Stimulated activated CD8-positive, alpha-beta memory T cell treated with anti-CD3 and anti-CD28 coated beads, Interleukin-12 subunit alpha, Interleukin-12 subunit beta, amount 100 ng/mL, for 1 hour (primary cell): ENCODE measurements around the gene DNAH6.
"Not testable (repeated sequence)": the region's sequence is repeated elsewhere in the genome, so short reads cannot be mapped to it uniquely, and the experiment has no call there.

Experiments used
- DNase-seq: peaks from one replicate; pipeline ENCODE4 v3.0.0-alpha.2; 2020; ENCODE audit warnings: low read depth

DNAH6 gene, protein sequence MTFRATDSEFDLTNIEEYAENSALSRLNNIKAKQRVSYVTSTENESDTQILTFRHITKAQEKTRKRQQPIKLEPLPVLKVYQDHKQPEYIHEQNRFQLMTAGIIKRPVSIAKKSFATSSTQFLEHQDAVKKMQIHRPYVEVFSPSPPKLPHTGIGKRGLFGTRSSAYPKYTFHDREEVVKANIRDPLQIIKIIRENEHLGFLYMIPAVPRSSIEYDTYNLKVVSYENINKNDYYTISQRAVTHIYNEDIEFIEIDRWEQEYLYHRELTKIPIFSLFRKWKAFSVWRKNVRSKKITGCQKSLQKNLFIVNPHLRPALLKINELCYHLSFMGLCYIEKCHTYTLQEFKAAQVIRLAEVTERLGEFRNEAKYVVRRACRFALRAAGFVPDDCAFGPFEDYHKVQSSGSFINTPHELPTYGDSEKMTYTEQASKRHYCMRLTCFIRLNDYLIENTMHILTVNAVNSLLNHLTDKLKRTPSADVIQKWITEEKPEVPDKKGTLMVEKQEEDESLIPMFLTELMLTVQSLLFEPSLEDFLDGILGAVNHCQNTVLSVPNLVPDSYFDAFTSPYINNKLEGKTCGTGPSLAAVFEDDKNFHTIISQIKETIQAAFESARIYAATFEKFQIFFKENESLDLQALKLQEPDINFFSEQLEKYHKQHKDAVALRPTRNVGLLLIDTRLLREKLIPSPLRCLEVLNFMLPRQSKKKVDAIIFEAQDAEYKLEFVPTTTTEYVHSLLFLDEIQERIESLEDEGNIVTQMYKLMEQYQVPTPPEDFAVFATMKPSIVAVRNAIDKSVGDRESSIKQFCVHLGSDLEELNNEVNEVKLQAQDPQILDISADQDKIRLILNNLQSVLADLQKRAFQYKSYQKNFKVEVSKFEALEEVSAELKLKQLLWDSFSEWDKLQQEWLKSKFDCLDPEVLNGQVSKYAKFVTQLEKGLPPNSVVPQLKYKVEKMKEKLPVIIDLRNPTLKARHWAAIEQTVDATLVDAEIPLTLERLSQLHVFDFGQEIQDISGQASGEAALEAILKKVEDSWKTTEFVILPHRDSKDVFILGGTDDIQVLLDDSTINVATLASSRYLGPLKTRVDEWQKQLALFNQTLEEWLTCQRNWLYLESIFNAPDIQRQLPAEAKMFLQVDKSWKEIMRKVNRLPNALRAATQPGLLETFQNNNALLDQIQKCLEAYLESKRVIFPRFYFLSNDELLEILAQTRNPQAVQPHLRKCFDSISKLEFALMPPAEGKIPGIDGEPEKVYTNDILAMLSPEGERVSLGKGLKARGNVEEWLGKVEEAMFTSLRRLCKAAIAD (N-terminal part only)

DNA sequence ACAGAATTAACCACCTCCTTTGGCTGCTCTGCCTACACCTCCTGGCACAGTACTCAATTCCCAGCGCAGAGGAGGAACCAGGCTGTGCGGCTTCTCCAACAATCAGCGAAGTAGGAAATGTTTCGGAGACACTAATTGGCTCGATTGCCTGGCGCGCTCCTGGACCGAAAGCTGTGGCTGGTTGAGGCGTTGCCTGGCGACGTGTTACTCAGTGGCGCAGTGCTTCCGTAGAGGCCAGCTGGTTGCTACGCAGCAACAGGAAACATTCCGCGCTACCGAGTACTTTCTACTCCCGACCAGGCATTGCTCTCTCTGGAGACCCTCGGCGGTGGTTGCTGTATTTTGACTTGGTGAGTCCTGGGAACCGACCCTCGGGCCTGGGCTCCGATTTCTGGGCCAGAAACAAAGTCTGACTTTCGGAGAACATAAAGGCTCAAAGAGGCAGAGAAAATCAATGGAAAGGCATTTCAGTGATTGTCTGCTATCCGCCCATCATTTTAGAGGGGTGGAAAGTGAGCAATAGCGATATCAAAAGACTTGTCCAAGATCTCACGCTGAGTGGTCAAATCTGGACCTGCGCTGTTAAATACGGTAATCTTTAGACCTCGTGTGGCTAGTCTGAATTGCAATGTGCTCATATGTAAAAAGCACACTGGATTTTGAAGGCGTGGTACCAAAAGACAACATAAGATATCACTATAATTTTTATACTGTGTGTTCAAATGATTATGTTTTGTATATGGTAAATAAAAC is at the start of gene DNAH6:
Gene DNAH6, plus strand, starts transcription at position 265 of the 753 bp plus-strand sequence. CDS start 1,329 bp downstream, outside the sequence.
- peak; percentile 75 for DNase-seq

DNA sequence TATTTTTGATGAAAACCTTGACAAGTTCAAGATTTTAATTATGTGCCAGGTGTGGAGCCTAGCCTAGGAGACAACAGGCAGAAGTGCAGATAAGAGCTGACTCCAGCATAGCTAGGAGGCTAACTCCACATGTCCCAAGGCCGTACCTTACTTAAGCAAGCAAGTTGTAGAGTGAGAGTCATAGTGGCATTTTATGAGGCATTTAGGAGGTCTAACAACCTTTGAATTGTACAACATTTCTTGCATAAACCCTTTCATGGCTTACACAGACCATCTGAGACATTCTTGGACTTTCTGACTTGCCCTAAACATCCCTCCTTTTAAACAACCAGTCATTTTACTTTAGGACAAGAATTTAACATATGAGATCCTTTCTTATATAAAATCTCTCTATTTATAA is 48.9 kb upstream of the DNAH6 start:
- no peak for DNase-seq

DNA sequence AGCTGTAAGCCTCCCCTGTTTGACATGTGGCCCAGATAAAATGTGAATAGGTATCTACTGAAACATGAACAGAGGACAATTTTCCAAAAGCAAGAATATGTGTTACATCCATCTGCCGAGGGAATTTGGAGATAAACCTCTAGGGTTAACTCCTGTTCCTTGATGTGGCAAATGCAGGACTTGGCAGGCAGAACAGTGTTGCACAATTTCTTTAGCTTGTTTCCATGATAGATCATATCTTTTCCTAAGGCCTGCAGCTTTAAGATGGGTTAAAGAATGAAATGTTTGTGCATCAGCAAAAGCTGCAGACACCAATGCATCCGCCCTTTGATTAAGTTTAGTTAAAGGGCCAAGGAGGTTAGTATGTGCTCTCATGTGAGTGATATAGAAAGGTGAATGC is 43.9 kb upstream of the DNAH6 start:
- DNase-seq = not testable (repeated sequence)

DNA sequence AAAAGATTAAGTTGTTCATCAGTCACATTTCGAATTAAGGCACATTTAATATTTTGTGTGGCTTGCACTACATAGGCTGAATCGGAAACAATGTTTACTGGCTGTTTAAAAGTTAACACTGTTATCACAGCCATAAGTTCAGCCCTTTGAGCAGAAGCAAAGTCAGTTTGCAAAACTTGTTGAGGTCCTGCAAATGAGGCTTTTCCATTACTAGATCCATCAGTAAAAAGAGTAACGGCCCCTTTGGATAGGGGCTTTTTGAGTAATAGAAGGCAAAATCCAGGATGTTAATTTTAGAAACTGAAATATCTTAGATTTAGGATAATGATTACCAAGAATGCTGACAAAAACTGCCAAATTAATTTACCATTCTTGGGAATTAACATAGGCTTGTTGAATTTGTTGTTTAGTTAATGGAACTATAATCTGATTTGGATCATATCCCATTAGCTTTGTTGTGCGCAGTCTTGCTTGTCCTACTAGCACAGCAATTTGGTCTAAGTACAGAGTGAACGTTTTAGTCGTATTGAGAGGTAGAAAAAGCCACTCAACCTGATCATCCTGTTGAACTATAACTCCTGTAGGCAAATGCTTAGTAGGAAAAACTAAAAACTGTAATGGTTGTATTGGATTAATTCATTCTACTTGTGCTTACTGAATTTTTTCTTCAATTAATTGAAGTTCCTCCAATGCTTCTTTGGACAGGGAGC is 43.3 kb upstream of the DNAH6 start:
- DNase-seq = no peak

DNA sequence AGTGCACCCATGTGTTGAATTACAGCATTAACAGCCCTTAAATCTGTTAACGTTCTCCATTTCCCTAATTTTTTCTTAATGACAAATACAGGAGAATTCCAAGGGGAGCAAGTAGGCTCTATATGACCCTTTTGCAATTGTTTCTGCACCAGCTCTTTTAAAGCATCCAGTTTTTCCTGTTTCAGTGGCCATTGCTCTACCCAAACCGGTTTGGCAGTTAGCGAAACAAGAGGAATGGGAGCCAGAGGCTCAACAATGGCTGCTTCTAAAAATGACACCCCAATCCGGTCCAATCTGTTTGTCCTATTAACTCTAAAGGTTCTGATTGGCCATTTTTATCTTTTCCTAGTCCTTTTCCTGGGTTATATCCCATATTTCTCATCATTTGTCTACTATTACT is 42.1 kb upstream of the DNAH6 start:
- DNase-seq = no peak

DNA sequence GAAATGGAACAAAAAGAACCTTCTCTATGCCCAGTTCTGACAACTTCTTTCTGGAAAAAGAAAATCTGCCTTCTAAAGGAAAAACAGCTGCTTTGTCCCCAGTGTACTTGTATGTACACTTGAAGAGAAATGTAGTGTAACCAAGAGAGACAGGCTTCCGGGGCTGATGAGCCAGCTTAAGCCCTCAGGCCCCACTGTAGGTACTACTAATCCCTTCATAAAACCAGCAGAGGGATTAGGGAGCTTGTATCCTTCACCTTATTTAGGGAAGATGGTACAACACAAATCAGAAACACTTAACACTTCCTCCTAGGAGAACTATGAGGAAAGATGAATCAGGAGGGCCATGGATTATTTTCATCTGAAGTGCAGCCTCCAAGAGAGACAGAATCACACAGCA is 38.4 kb upstream of the DNAH6 start:
- DNase-seq = no peak

DNA sequence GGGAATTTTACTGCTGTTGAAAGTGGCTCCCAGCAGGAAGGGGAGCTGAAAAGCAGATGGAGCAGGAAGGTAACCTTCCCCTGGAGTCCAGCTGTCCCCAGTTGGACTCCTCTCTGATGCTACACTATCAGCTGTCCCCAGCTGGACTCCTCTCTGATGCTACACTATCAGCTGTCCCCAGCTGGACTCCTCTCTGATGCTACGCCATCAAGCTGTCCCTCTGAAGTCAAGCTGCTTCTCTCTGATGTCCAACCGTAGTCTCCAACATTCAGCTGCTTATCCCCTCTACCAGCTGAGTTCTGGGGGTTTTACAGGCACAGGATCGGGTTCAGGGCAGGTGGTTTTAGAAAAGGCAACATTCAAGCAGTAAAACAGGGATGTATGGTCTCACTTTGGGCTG is 37.4 kb upstream of the DNAH6 start:
- DNase-seq = no peak

DNA sequence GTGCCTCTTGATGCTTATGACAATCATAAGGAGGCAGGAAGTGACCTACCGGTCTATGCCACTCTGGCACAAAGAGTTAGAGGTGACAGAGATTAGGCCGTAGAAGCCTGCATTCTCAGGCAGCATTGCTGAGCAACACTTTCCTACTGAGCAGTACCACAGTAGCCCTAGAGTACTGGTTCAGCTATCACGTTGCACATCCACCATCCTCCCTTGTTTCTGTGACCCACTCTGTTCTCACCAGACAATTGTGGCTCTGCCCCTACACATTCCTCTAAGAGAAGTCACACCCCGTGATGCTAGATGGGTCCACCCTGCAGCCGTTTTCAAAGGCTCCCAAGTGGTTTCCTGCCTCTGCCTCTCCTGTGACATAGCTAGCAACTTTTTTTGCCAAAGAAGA is 34.6 kb upstream of the DNAH6 start:
- no peak for DNase-seq

DNA sequence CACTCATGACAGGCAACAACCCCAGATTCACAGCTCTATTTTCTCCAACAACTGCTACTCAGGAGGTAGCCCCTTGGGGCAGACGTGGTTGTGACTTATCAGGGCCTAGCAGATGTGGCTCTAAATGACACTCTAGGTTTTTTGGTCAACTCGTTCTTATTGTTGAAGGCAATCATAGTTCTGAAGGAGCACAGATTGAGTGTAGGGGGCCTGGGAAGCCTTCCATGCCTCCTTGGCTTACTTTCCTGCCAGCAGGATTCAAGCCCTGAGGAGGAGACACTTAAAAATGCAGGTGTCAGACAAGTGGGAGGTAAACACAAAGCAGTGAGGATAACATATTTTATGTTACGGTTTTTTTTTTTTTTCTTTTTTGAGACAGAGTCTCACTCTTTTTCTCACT is 33.7 kb upstream of the DNAH6 start:
- DNase-seq = no peak

DNA sequence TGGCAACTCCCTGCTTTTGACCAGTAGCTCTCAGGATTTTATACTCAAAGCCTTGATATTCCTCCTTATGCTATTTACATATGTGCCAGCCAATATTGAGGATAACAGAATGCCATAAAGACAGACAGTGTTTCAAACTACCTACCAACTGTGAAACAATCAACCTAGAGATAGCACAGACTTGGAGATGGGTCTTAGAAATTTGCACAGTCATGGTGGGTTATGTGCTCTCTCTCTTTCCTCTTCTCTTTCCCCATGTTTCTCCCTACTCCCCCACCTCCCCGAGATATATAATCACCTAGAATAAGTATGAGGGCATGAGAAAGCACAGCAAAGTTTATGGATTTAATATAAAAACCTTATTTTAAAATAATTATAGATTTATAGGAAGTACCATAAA is 33.0 kb upstream of the DNAH6 start:
- no peak for DNase-seq

DNA sequence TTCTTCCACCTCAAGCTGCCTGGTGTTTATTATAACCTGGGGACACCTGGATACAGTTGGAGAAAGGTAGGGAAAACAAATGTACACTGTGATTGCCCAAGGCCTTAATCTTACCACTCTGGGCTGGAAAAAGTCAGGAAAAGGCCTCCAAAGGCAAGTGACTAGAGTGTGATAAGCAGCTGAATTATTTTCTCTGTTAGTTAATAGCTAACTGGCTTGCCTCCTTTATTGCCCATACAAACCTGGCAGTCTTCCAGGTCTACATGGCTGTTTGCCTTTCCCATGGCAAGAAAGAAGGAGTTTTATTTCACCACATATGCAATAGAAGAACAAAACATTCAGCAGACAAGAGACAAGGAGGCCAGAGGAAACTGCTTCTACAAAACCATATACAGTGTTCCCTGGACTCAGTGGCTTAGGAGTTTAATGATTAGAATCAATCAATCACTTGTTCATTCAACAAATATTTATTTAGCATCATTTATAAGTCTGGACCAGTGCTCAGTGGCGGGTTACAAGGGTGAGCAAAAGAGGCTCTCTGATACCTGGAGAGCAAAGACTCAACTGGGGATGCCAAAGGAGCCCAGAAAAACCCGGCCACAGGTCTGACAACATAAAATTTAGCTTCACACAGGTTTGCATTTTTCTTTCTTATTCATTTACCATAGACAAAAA is 29.7 kb upstream of the DNAH6 start:
- DNase-seq = no peak

DNA sequence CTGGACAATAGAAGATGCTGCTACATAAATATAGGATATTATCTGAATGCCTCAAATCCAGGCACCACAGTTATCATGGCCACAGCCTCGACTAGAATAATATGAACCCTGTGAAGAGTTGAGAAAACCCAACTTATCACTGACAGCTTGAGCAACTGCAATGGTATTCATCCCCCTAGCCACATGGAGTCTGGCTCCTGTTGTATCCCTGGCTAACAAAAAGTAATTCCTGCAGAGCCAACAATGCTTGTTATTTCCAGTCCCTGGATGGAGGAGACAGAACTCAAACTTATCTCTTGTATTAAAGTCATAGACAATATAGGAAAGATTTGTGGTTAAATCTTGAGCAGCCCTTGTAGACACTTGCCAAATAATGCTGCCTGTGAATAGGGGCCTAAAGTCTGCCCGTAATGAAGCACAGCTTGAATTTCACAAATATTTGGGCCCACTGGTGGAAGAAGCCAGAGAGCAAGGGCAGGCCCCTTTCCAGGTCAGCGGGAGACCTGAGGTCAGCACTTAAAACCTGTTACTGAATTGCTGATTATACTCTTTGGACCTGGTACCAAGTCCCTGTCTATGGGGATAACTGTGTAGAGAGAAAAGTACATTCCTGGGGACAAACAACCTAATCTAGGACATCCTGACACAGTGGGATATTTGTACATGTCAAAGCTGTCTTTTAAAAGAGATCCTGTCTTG is 28.9 kb upstream of the DNAH6 start:
- no peak for DNase-seq

DNA sequence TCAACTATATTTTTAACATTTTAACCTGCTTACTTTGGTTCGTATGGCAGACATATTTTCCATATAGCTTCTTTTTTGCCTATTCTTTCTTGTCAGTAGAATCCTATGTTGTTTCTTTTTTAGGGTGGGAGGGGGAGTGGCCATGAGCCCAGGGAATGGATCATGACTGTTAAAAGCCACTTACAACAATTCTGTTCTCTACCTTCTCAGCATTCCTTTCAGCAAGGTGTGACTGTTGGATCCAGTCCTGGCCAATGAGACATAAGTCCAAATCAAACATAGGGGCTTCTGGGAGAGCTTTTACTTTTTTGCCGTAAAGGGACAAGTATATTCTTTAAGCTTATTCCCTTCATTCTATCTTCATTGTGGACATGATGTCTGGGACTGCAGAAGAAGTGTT is 25.0 kb upstream of the DNAH6 start:
- DNase-seq = no peak

DNA sequence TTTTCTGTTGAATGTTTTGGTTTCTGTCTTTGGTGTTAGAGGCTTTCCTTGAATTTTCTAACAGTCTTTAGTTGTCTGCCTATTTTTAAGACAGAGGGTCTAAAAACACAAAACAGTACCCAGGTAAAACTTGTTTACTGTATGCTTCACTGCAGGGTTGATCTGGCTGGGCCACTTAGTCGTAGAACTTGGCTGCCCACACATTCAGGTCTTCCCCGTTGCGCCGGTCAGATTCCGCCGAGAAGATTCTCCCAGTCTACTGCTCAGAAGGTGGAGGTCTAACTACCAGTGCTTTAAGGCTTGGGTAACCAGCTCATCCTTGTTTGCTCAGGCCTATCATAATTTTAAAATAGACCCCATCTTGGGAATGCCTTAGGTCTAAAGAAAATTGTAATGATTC is 24.6 kb upstream of the DNAH6 start:
- DNase-seq = no peak

DNA sequence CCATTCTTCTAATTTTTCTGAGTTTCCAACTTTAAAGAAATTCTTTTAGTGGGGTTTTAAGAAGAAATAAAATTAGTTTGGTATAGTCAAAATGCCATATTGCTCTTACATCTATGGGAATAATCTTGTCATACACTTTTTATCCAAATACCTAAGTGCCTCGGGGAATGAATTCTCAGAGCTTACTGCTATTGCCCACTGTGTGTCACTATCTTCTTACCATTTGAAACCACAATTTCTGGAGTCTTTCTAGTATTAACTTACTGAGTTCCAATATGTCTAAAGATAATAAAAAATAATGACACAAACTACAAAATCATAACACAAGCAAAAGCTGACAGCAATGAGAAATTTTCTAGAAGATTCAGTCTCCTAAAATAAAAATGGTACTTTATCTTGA is 23.7 kb upstream of the DNAH6 start:
- DNase-seq = no peak

DNA sequence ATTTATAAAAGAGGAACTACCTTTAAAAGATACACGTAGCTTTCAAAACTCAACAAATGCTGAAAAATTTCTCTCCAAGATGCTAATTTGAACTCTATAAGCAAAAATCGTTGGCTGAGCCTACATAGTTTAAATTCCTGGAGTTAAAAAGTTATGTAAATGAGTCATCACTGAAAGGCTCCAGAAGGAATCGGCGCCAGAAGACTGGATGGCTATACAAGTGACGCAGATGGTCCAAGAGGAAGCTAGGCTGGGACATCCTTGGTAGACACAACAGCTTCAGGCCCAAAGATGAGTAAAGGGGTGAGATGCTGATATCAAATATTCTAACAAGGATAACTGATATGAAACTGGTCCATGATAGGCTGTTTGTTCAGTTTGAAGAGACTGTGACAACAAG is 22.8 kb upstream of the DNAH6 start:
- DNase-seq = no peak

DNA sequence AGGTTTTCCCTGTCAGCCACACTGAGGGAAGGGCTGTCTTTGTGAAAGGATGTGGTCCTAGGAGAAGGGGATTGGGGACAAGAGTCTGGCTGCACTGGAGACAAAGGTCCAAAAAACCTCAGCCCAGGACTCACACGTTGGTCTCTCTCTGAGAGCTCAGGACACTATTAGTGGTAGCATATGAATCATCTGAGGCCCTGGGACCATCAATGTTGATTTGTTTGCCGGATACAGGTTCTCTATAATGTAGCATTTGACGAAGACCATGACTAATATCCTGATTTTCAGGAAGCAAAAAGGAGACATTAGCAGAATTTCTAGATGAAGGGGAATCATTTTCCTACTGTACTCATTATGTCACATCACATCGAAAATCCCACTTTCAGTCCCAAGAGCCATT is 22.2 kb upstream of the DNAH6 start:
- DNase-seq = no peak

DNA sequence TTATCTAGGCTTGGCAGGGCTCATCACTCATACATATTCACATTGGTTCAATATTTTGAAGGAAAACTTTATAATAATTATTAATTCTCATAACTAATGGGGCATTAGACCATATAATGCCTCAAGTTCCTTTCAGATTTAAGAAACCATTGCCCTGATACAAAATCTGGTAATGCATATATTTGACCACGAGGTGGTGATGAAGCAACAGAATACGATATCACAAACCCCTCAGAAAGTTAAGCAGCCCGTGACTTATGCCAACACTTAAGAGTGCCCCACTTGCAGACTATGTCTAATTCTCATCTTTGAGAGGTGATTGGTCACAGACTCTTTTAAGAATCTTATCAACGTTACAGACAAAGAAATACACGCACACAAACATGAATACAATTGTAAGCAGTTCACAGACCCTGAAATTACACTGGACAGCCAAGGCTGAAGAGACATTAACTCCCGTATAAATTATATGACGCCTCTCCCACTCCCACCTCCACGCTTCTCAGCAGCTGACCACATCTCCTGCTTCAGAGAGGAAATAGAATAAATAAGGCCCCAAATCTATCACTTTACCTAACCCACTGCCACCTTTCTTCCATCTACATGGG is 20.7 kb upstream of the DNAH6 start:
- DNase-seq = no peak

DNA sequence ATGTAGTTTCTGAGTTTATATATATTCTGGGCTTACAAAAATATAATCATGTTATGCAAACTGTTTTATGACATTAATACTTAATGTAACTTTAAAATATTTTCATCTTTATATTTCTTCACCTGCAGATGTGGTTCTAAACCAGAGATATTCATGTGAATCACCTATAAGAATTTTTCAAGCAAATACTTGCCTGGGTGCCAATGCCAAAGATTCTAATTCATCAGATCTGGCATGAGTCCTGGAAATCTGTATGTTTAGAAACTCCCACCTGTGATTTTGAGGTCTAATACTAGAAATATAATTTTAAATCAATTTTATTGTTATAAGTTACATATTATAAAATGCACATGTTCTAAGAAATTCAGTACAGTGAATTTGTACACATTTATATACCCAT is 19.9 kb upstream of the DNAH6 start:
- DNase-seq = no peak
